Skin epidermis (tissue), 12 donors: ENCODE results near the gene SIPA1L3.

Experiments used
- H3K27ac ChIP-seq, 21 experiments: fragments of 200-600 bp; sonication (generic) in 11 of 21; one replicate each; pipeline ENCODE4 v1.5.0; 2020; ENCODE audit warnings: mild to moderate bottlenecking in 3 of 21, inconsistent platforms in 2 of 21, moderate library complexity in 2 of 21
- H3K4me3 ChIP-seq, 7 experiments: fragments of 200-600 bp; sonication (generic) in 2 of 7; one replicate each; pipeline ENCODE4 v1.5.0; 2020; ENCODE audit warnings: inconsistent platforms in 2 of 7, mild to moderate bottlenecking in 2 of 7, moderate library complexity in 1 of 7

SIPA1L3 gene

GRCh38 chr19:37969695-37970094 lies 62.7 kb downstream of the SIPA1L3 start:
- Histone ChIP-seq H3K27ac (peak overlapping the region in 2 of 21 experiments; percentile 19), H3K4me3 (no peak overlapping the region)

- no peak overlapping the region for H3K27ac ChIP-seq
- no peak overlapping the region for H3K4me3 ChIP-seq
Measured at GRCh38 chr19:37970699-37971098, 63.7 kb downstream of the SIPA1L3 start.

GRCh38 chr19:37972803-37973202 lies 65.8 kb downstream of the SIPA1L3 start:
- Histone ChIP-seq H3K27ac (no peak overlapping the region), H3K4me3 (no peak overlapping the region)

GRCh38 chr19:37973666-37974065 lies 66.7 kb downstream of the SIPA1L3 start:
- Histone ChIP-seq H3K27ac (peak overlapping the region in 1 of 21 experiments; percentile 38), H3K4me3 (no peak overlapping the region)

GRCh38 chr19:37975071-37975470 lies 68.1 kb downstream of the SIPA1L3 start:
- Histone ChIP-seq H3K4me3 (no peak overlapping the region), H3K27ac (peak overlapping the region in 1 of 21 experiments; percentile 46)

- Histone ChIP-seq H3K27ac (peak overlapping the region in 1 of 21 experiments; percentile 46), H3K4me3 (no peak overlapping the region)
Measured at GRCh38 chr19:37975596-37976515, 68.8 kb downstream of the SIPA1L3 start.

- H3K27ac ChIP-seq = peak overlapping the region in 2 of 21 experiments; percentile 29 to 45
- H3K4me3 ChIP-seq = no peak overlapping the region
Measured at GRCh38 chr19:37977391-37977790, 70.4 kb downstream of the SIPA1L3 start.

- no peak overlapping the region for H3K4me3 ChIP-seq
- peak overlapping the region in 5 of 21 experiments; percentile 3 to 79 (median 42) for H3K27ac ChIP-seq
Measured at GRCh38 chr19:37977992-37978391, 71.0 kb downstream of the SIPA1L3 start.

- Histone ChIP-seq H3K4me3 (no peak overlapping the region), H3K27ac (peak overlapping the region in 16 of 21 experiments; percentile 4 to 79 (median 56))
Measured at GRCh38 chr19:37979547-37980082, 72.6 kb downstream of the SIPA1L3 start.

- Histone ChIP-seq H3K4me3 (no peak overlapping the region), H3K27ac (peak overlapping the region in 18 of 21 experiments; percentile 4 to 79 (median 56))
Measured at GRCh38 chr19:37980419-37981170, 73.6 kb downstream of the SIPA1L3 start.

- no peak overlapping the region for H3K4me3 ChIP-seq
- H3K27ac ChIP-seq = peak overlapping the region in 11 of 21 experiments; percentile 3 to 76 (median 35)
Measured at GRCh38 chr19:37981785-37982475, 74.9 kb downstream of the SIPA1L3 start.

- Histone ChIP-seq H3K4me3 (no peak overlapping the region), H3K27ac (peak overlapping the region in 10 of 21 experiments; percentile 3 to 76 (median 38))
Measured at GRCh38 chr19:37982655-37983054, 75.6 kb downstream of the SIPA1L3 start.

GRCh38 chr19:37983153-37983552 lies 76.1 kb downstream of the SIPA1L3 start:
- Histone ChIP-seq H3K4me3 (no peak overlapping the region), H3K27ac (peak overlapping the region in 3 of 21 experiments; percentile 3 to 65 (median 12))

- Histone ChIP-seq H3K27ac (peak overlapping the region in 1 of 21 experiments; percentile 3), H3K4me3 (no peak overlapping the region)
Measured at GRCh38 chr19:37983916-37984315, 76.9 kb downstream of the SIPA1L3 start.

GRCh38 chr19:37986048-37986750 lies 79.2 kb downstream of the SIPA1L3 start:
- H3K4me3 ChIP-seq = no peak overlapping the region
- peak overlapping the region in 9 of 21 experiments; percentile 5 to 59 (median 37) for H3K27ac ChIP-seq

- H3K4me3 ChIP-seq = no peak overlapping the region
- peak overlapping the region in 1 of 21 experiments; percentile 59 for H3K27ac ChIP-seq
Measured at GRCh38 chr19:37987356-37988332, 80.6 kb downstream of the SIPA1L3 start.

GRCh38 chr19:37988758-37989635 lies 82.0 kb downstream of the SIPA1L3 start:
- Histone ChIP-seq H3K4me3 (no peak overlapping the region), H3K27ac (no peak overlapping the region)
